MCF 10A (cell line): Measurements from ENCODE around the gene AGTRAP. TPM values are rescaled to one million over a fixed set of nuclear protein-coding genes. Genes with fewer than 3 reads are reported as not detected.

Experiments used
- BruUV-seq: library from RNA; stranded (reverse); fragments of 400-500 nt; replicated peaks from 2 replicates; lab custom pipeline; 2021; lab: Mats Ljungman, UMichigan
- CTCF ChIA-PET: fragments of 300-600 bp; sonication (Branson Sonifier 250); formaldehyde crosslinking; extraction: SDS; loops from one replicate; lab custom pipeline; 2021; ENCODE audit warnings: antibody characterized with exemption, inconsistent platforms; lab: Yijun Ruan, JAX
- POLR2A ChIA-PET: fragments of 300-600, 350-650 bp; sonication (Branson Sonifier 250); formaldehyde crosslinking; extraction: SDS; loops from one replicate; lab custom pipeline; 2020; ENCODE audit warnings: antibody characterized with exemption, inconsistent platforms; lab: Yijun Ruan, JAX
- DNase-seq: peaks from one replicate; pipeline ENCODE4 v3.0.0-alpha.2; 2018; ENCODE audit not compliant: unreplicated experiment
- H3K27ac Mint-ChIP-seq: one replicate; pipeline ENCODE4 v1.8.0; 2022; ENCODE audit warnings: mild to moderate bottlenecking, low read depth, mixed read lengths; ENCODE audit not compliant: unreplicated experiment
- H3K27me3 Mint-ChIP-seq: one replicate; pipeline ENCODE4 v1.8.0; 2022; ENCODE audit warnings: mixed read lengths; ENCODE audit not compliant: insufficient read depth, unreplicated experiment
- H3K36me3 Mint-ChIP-seq: one replicate; pipeline ENCODE4 v1.8.0; 2022; ENCODE audit warnings: mild to moderate bottlenecking, moderate library complexity, mixed read lengths; ENCODE audit not compliant: insufficient read depth, unreplicated experiment
- H3K4me1 Mint-ChIP-seq: one replicate; pipeline ENCODE4 v1.8.0; 2022; ENCODE audit warnings: mixed read lengths; ENCODE audit not compliant: insufficient read depth, unreplicated experiment
- H3K4me3 Mint-ChIP-seq: one replicate; pipeline ENCODE4 v1.8.0; 2022; ENCODE audit warnings: mild to moderate bottlenecking, moderate library complexity, mixed read lengths; ENCODE audit not compliant: unreplicated experiment
- H3K9me3 Mint-ChIP-seq: one replicate; pipeline ENCODE4 v1.8.0; 2022; ENCODE audit warnings: mixed read lengths; ENCODE audit not compliant: unreplicated experiment
- CTCF ChIP-seq: fragments of 200-600 bp; IDR thresholded peaks from one replicate; pipeline ENCODE4 v1.8.0; 2022; ENCODE audit warnings: antibody characterized with exemption, mild to moderate bottlenecking; ENCODE audit not compliant: unreplicated experiment
- intact Hi-C: fragments of 100-400 bp; cut with micrococcal nuclease; formaldehyde crosslinking; loops from 2 replicates; pipeline ENCODE4 v1.14.1; 2022
- total RNA-seq: library from RNA; stranded (reverse); gene quantifications from 2 replicates; pipeline ENCODE4 v1.2.3, GENCODE V29; 2022

Gene AGTRAP
- total RNA-seq, 1 experiment from 2014 or later: 73.1 TPM

- Mint-ChIP-seq H3K4me1 (peaks cover 6% of the 10 kb centered on the region), H3K27me3 (no peaks in the 10 kb centered on the region), H3K36me3 (peaks cover 7% of the 10 kb centered on the region), H3K9me3 (no peaks in the 10 kb centered on the region), H3K27ac (no peak overlapping the region), H3K4me3 (no peak overlapping the region)
- no peak for DNase-seq
- ChIA-PET POLR2A (interaction anchor here (0.6 to 0.8 kb wide), 4 partner anchors 17 to 66 kb away, joined by 3 read pairs; no protein-coding TSS in a partner anchor), CTCF (no interaction called here)
- intact Hi-C loops: no loop called here
- TF ChIP-seq CTCF: no peak
- BruUV-seq: no TSS peak
Measured at GRCh38 chr1:11753555-11754208, 17.7 kb downstream of the AGTRAP start.

GRCh38 chr1:11757047-11757446, 21.1 kb downstream of the AGTRAP start:
- Mint-ChIP-seq H3K4me1 (no peaks in the 10 kb centered on the region), H3K36me3 (no peaks in the 10 kb centered on the region), H3K9me3 (no peaks in the 10 kb centered on the region), H3K4me3 (no peak overlapping the region), H3K27me3 (peaks cover 13% of the 10 kb centered on the region), H3K27ac (no peak overlapping the region)
- TF ChIP-seq CTCF: no peak
- intact Hi-C loops: no loop called here
- POLR2A ChIA-PET: no interaction called here
- CTCF ChIA-PET: interaction anchor here (1.0 kb wide), 1 partner anchor 11 kb away, joined by 4 read pairs; no protein-coding TSS in a partner anchor
- DNase-seq: no peak
- no TSS peak for BruUV-seq

GRCh38 chr1:11759791-11760190, 23.9 kb downstream of the AGTRAP start:
- ChIA-PET POLR2A (no interaction called here), CTCF (interaction anchor here (0.7 kb wide), 1 partner anchor 136 kb away, joined by 3 read pairs; no protein-coding TSS in a partner anchor)
- no peak overlapping the region for H3K4me3 Mint-ChIP-seq
- H3K36me3 Mint-ChIP-seq: no peaks in the 10 kb centered on the region
- no peaks in the 10 kb centered on the region for H3K9me3 Mint-ChIP-seq
- intact Hi-C loops: no loop called here
- H3K27ac Mint-ChIP-seq: no peak overlapping the region
- BruUV-seq: no TSS peak
- no peaks in the 10 kb centered on the region for H3K4me1 Mint-ChIP-seq
- no peak for DNase-seq
- TF ChIP-seq CTCF: no peak
- peaks cover 13% of the 10 kb centered on the region for H3K27me3 Mint-ChIP-seq

GRCh38 chr1:11761285-11761684, 25.3 kb downstream of the AGTRAP start:
- Mint-ChIP-seq H3K27me3 (peaks cover 13% of the 10 kb centered on the region), H3K9me3 (no peaks in the 10 kb centered on the region), H3K36me3 (no peaks in the 10 kb centered on the region), H3K4me3 (no peak overlapping the region), H3K27ac (no peak overlapping the region), H3K4me1 (no peaks in the 10 kb centered on the region)
- intact Hi-C loops: no loop called here
- DNase-seq: no peak
- CTCF ChIA-PET: no interaction called here
- POLR2A ChIA-PET: no interaction called here
- TF ChIP-seq CTCF: no peak
- no TSS peak for BruUV-seq
